Body of pancreas (tissue), 4 donors: Measurements from ENCODE around the gene BCL2L12. TPM values are rescaled to one million over a fixed set of nuclear protein-coding genes. Genes with fewer than 3 reads are reported as not detected.

Experiments
- ATAC-seq: fragments of 150-250 bp; one replicate; pipeline ENCODE4 v1.9.1; 2016
- DNase-seq, 4 donors: peaks; one replicate each; pipeline ENCODE4 v3.0.0-alpha.2; 2019
- H3K27ac ChIP-seq, 4 donors: fragments of 200-600 bp; sonication (generic); 1 replicate in 3 of 4; 2 replicates in 1 of 4; pipeline versions ENCODE4 v1.5.1 to v1.6.1; 2016 to 2019; ENCODE audit warnings: mild to moderate bottlenecking in 1 of 4, mixed read lengths in 1 of 4, moderate library complexity in 1 of 4
- H3K27me3 ChIP-seq, 2 donors: fragments of 200-600 bp; sonication (generic); one replicate each; pipeline ENCODE4 v1.6.0; 2016; ENCODE audit warnings: mild to moderate bottlenecking in 1 of 2
- H3K36me3 ChIP-seq, 2 donors: fragments of 200-600 bp; sonication (generic); replicated peaks in 1 of 2; 2 replicates each; pipeline ENCODE4 v1.5.1; 2016; ENCODE audit warnings: low read depth in 2 of 2; ENCODE audit not compliant: insufficient read depth in 1 of 2
- H3K4me1 ChIP-seq: fragments of 200-600 bp; sonication (generic); one replicate; pipeline ENCODE4 v1.6.0; 2016
- H3K4me3 ChIP-seq, 2 donors: fragments of 200-600 bp; sonication (generic); 1 replicate in 1 of 2; 2 replicates in 1 of 2; pipeline ENCODE4 v1.5.1; 2016 to 2019
- H3K9me3 ChIP-seq, 3 donors: fragments of 200-600 bp; sonication (generic); 1 replicate in 2 of 3; 2 replicates in 1 of 3; pipeline ENCODE4 v1.5.1; 2016
- POLR2A ChIP-seq, 3 donors: fragments of 450-650 bp; IDR thresholded peaks; one replicate each; pipeline ENCODE4 v1.6.1; 2016; ENCODE audit warnings: antibody characterized with exemption in 3 of 3, mild to moderate bottlenecking in 2 of 3
- WGBS, 2 donors: methylation state at CpG; one replicate each; pipeline ENCODE4 v1.1.5; 2017; 5-methylcytosine and 5-hydroxymethylcytosine counted together
- intact Hi-C: fragments of 100-400 bp; cut with DNase I; formaldehyde crosslinking; loops from one replicate; pipeline ENCODE4 v1.15.1; 2023
- total RNA-seq, 2 donors: library from RNA; depleted of rRNA; stranded (reverse); fragments of >200 nt; gene quantifications; one replicate each; pipeline ENCODE4 v1.1.0, GENCODE V29; 2016
- TF ChIP-seq, protein P1 (sequence below), 7 experiments: fragments of 450-650 bp in 4 of 7; fragments of 200-600 bp in 3 of 7; sonication (generic) in 3 of 7; IDR thresholded peaks; one replicate each; pipeline ENCODE4 v1.5.1; 2016 to 2019; ENCODE audit warnings: antibody characterized with exemption in 7 of 7

BCL2L12 gene
- total RNA-seq, 2 donors from 2014 or later = 3.6 to 5.6 TPM

DNA sequence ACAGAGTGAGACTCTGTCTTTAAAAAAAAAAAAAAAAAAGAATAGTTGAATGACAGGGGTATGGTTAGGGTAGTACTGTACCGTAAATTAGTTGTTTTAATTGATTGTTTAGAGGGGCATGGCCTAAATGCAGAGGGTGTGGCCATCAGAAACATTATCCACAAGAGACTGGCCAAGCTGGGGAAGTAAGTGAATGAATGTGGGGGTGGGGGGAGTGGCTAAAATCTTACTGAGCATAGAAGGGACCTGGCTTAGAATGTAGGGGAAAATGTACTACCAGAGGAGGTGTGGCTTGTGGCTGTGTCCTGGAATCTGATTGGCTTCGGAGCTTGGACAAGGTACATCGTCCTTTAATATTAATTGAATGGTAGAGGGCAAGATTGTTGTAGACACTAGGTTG, 3.8 kb downstream of the BCL2L12 start:
- Histone ChIP-seq H3K4me3 (no peak overlapping the region), H3K27ac (no peak overlapping the region), H3K27me3 (no peaks in the 10 kb centered on the region), H3K36me3 (no peaks in the 10 kb centered on the region), H3K9me3 (no peaks in the 10 kb centered on the region), H3K4me1 (peaks cover 21% of the 10 kb centered on the region)
- TF ChIP-seq, protein P1, sequence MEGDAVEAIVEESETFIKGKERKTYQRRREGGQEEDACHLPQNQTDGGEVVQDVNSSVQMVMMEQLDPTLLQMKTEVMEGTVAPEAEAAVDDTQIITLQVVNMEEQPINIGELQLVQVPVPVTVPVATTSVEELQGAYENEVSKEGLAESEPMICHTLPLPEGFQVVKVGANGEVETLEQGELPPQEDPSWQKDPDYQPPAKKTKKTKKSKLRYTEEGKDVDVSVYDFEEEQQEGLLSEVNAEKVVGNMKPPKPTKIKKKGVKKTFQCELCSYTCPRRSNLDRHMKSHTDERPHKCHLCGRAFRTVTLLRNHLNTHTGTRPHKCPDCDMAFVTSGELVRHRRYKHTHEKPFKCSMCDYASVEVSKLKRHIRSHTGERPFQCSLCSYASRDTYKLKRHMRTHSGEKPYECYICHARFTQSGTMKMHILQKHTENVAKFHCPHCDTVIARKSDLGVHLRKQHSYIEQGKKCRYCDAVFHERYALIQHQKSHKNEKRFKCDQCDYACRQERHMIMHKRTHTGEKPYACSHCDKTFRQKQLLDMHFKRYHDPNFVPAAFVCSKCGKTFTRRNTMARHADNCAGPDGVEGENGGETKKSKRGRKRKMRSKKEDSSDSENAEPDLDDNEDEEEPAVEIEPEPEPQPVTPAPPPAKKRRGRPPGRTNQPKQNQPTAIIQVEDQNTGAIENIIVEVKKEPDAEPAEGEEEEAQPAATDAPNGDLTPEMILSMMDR (IDR thresholded peaks at IDR 0.05) = no peak
- no peak for TF ChIP-seq POLR2A (IDR thresholded peaks at IDR 0.05)
- ATAC-seq (no peak), DNase-seq (no peak)
- intact Hi-C loops = no loop called here
- 69 to 87% methylated on average over 3 of the region's 3 CpGs for WGBS, 2 donors

DNA sequence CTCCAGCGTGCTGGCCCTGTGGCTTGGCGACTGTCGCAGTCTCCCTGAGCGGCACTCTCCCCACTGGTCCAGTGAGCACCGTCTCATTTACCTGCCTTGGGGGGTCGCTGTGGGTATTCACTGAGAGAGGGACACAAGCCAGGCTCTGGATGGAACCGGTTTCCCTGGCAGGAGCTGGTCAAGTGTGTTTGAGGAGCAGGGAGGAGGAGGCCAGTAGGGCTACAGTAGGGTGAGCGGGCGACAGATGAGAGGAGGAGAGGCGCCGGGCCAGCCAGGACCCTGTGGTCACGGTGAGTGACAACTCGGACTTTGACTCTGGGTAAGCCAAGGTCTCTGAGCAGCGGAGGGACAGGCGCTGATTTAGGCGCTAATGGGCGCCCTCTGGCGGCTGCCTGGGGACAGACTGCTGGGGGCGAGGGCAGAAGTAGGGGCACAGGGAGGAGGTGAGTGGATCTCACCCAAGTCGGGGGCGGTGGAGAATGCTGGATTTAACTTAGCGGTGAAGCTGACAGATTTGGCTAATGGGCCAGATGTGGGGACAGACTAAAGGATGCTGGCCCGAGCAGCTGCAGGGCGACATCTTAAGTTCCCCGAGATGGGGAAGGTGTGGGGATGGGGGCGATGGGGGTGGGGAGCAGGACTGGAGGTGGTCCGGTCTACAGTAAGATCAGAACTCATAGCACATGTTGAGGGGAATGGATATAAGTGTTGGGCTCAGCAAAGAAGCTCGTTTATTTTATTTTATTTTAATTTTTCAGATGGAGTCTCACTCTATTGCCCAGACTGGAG, 6.6 kb downstream of the BCL2L12 start:
- TF ChIP-seq, protein P1 (IDR thresholded peaks at IDR 0.05) = peak; percentile 84 to 95 (median 89)
- TF ChIP-seq POLR2A (IDR thresholded peaks at IDR 0.05) = peak in 1 of 3 donors; percentile 12
- intact Hi-C loops = no loop called here
- peaks cover 20% of the 10 kb centered on the region for H3K4me1 ChIP-seq
- H3K9me3 ChIP-seq = no peaks in the 10 kb centered on the region
- ATAC-seq (no peak), DNase-seq (peak; percentile 80 to 85 (median 84))
- peak overlapping the region; percentile 56 to 78 (median 71) for H3K27ac ChIP-seq
- H3K4me3 ChIP-seq = no peak overlapping the region
- no peaks in the 10 kb centered on the region for H3K36me3 ChIP-seq
- no peaks in the 10 kb centered on the region for H3K27me3 ChIP-seq
- WGBS, 2 donors = 16 to 24% methylated on average over 21 to 28 of the region's 28 CpGs

- DNase-seq (peak; percentile 88 to 91 (median 90)), ATAC-seq (peak; percentile 55)
- H3K4me1 ChIP-seq = peaks cover 57% of the 10 kb centered on the region
- no peaks in the 10 kb centered on the region for H3K9me3 ChIP-seq
- peak overlapping the region; percentile 89 to 95 (median 94) for H3K27ac ChIP-seq
- peak in 2 of 3 donors; percentile 48 to 50 for TF ChIP-seq POLR2A (IDR thresholded peaks at IDR 0.05)
- TF ChIP-seq, protein P1 (IDR thresholded peaks at IDR 0.05) = no peak
- H3K36me3 ChIP-seq = no peaks in the 10 kb centered on the region
- H3K27me3 ChIP-seq = no peaks in the 10 kb centered on the region
- 2% methylated on average over 23 to 27 of the region's 27 CpGs for WGBS, 2 donors
- no peak overlapping the region for H3K4me3 ChIP-seq
- intact Hi-C loops = no loop called here
Observed at GRCh38 chr19:49676136-49676783, 10.5 kb downstream of the BCL2L12 start.

GRCh38 chr19:49676784-49677230, 11.1 kb downstream of the BCL2L12 start:
- H3K4me1 ChIP-seq = peaks cover 55% of the 10 kb centered on the region
- peak; percentile 100 for DNase-seq
- no peaks in the 10 kb centered on the region for H3K9me3 ChIP-seq
- peak; percentile 85 for ATAC-seq
- 0 to 1% methylated on average over 10 to 34 of the region's 34 CpGs for WGBS, 2 donors
- H3K36me3 ChIP-seq = peaks cover under 1 to 1% of the 10 kb centered on the region in 2 donors
- TF ChIP-seq POLR2A (IDR thresholded peaks at IDR 0.05) = no peak
- TF ChIP-seq, protein P1 (IDR thresholded peaks at IDR 0.05) = peak in 1 of 7 experiments; percentile 2
- peak overlapping the region; percentile 91 to 95 (median 94) for H3K27ac ChIP-seq
- intact Hi-C loops = no loop called here
- H3K27me3 ChIP-seq = no peaks in the 10 kb centered on the region
- H3K4me3 ChIP-seq = peak overlapping the region; percentile 90 to 92
